GM12875 (cell line): Measurements from ENCODE around the gene MYO7A.

Experiments
- H3K4me3 ChIP-seq: one replicate; pipeline ENCODE4 v1.5.1; 2011; ENCODE audit warnings: low read depth, low read length, control low read depth
- CTCF ChIP-seq: IDR thresholded peaks from 2 replicates; pipeline ENCODE4 v1.5.1; 2011; ENCODE audit warnings: low read depth, mild to moderate bottlenecking, control low read depth, inconsistent platforms, low read length, moderate library complexity, borderline replicate concordance; ENCODE audit not compliant: insufficient read depth

MYO7A gene

GRCh38 chr11:77101043-77101537, 27.0 kb upstream of the MYO7A start:
- H3K4me3 ChIP-seq = no peak overlapping the region

GRCh38 chr11:77102246-77103210, 25.5 kb upstream of the MYO7A start, which contains the start of gene OMP:
Gene OMP, plus strand, starts transcription at chr11:77102840. Its CDS starts 0 bp downstream, at chr11:77102840.
- TF ChIP-seq CTCF = no peak
- no peak within 1 kb of the TSS for H3K4me3 ChIP-seq

More at GRCh38 chr11:77101043-77101537, 27.0 kb upstream of the MYO7A start:
- TF ChIP-seq CTCF = peak; percentile 48; the same call in 1 of the 2 replicates

- TF ChIP-seq CTCF = no peak
- no peak overlapping the region for H3K4me3 ChIP-seq
Measured at GRCh38 chr11:77103319-77103718, 24.7 kb upstream of the MYO7A start.

- TF ChIP-seq CTCF = no peak
- H3K4me3 ChIP-seq = no peak overlapping the region
Measured at GRCh38 chr11:77104727-77105126, 23.3 kb upstream of the MYO7A start.

GRCh38 chr11:77106321-77106720, 21.7 kb upstream of the MYO7A start:
- no peak overlapping the region for H3K4me3 ChIP-seq
- no peak for TF ChIP-seq CTCF

GRCh38 chr11:77106759-77107158, 21.3 kb upstream of the MYO7A start:
- H3K4me3 ChIP-seq = no peak overlapping the region
- TF ChIP-seq CTCF = no peak
